ENCODE results near the gene SH3GL1.
"Not testable (repeated sequence)": the region's sequence is repeated elsewhere in the genome, so short reads cannot be mapped to it uniquely, and the experiment has no call there.

Gene SH3GL1

DNA sequence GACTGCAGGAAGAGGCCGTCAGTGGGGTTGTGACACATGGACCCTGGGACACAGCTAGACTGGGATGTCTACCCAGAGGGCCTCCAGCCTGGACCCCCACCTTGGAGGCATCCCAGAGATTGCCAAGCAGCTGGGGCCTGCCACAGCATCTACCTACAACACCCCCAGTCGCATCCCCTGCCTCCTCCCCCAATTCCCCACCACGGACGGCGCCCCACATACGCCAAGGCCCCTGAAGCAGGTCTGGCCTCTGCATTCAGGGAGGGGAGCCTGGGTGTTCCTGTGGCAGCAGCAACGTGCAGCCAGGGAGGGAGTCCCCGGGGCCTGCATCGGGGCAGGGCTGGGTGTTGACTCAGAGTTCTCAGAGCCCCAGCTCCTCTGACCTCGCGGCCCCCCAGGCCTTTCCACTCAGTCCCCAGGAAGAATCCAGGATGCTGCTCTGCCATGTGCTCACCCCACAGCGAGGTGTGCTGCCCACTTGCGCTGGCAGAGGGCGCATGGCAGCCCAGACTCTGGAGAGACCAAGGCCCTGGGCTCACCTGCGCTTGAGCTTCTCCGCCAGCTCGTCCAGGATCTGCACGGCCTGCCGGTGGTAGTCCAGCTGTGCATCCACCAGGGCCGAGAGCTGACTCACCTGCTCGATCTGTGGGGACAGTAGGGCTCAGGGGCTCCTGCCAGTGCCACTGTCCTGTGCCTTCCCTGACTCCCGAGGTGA lies 37.4 kb downstream of the SH3GL1 start:
- DNase-seq = no peak

DNA sequence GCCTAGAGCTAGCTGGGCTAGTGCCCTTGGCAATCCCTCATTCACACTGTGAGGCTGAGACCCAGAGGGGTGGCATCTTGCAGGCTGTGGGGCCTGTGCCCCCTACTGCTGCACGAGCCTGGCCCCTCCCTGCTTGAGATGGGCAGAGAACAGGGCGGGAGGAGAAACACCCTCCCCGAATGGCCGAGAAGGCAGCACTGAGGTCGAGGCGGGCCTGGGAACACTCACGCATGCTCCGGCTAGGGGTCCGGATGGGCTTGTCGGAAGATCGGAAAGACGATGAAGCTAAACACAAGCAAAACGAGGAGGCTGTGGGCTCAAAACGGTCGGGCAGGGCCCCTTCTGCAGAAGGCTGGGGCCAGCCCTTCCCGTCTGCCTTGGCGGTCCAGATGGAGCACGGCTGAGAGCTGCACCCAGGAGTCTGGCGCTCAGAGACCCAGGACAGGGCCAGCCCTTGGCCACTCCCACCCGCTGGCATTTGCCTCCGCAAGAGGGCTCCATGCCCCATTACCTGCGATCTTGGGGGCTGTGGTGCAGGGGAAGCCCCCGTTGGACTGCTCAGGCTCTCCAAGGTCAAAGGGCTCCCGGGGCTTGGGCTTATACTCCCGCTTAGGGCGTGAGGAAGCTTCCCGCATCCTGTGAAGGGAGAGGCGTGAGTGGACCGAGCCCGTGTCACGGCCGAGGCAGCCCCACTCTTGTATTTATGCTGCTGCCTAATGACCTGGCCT lies 38.1 kb downstream of the SH3GL1 start:
- no peak for DNase-seq

DNA sequence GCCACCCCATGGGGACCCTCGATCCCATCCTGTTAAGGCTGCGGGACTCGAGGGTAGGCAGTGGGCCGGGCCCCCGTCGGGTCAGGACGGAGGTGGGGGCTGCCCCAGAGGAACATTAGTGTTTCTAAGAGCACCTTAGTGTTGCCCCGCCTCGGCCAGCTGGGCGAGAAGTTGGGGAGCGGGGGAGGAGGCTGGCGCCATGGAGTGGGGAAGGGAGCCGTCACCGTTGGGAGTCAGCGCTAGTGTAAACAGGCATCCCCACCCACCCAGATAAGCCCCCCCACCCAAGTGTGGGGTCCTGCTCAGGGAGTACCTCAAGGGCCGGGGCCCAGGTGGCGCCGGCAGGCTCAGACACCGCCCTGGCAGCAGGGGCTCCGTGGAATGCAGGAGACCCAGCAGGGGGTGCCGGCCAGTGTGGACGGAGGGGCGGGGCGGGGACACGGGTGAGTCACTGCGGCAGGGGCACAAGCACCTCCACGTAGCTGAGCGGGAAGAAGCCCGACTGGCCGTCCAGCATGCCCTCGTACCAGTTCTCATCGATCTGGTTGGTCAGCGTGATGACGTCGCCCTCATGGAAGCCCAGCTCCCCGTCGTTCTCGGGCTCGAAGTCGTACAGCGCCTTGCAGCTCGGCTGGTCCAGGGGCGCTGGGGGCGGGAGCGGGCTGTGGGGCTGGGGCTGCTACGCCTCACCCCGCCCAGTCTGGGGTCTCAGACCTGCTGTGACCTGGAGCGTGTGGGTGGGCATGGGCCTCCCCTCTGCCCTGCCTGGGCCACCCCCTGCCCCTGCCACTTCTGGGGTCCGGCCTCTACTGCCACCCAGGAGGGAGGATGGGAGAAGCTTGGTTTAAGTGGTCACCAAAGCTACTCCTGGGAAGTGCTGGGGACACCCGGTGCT lies 38.9 kb downstream of the SH3GL1 start:
- no peak for DNase-seq

GRCh38 chr19:4360641-4361151 lies 39.7 kb downstream of the SH3GL1 start:
- no peak for DNase-seq

GRCh38 chr19:4360081-4360569 lies 40.2 kb downstream of the SH3GL1 start:
- DNase-seq = no peak

DNA sequence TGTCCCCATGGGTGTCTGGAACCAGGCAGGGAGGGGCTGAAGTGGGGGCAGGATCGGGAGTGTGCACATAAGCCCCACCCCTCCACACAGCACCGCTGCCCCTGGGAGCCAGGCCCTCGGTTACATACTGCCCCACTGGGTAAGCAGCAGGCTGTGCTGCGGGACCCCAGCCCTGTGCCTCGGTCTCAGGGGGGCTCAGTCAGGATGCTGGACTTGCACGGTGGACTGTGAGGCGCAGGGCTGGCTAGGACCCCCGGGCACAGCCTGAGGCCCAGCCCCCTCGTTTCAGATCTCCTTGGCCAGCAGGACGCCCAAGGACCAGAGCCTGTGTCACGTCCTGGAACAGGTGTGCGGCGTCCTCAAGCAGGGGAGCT lies 40.7 kb downstream of the SH3GL1 start:
- DNase-seq = no peak

- DNase-seq = no peak
Observed at GRCh38 chr19:4358709-4359626, 41.4 kb downstream of the SH3GL1 start.

DNA sequence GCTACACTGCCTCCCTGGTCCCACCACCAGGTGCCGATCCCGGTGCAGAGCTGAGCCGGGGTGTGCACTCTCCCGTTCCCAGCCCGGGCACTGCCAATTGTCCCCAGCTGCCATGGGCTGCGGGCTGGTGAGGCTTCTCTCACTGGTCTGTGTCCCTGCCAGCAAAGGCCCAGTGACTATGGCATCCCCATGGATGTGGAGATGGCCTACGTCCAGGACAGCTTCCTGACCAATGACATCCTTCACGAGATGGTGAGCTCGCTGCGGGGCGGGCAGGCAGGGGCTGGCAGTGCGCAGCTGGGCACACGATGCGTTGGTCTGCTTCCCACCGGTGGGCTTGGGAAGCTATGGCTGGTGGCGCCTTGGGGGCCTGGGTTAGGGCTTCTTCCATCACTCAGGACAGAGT lies 42.4 kb downstream of the SH3GL1 start:
- no peak for DNase-seq

DNA sequence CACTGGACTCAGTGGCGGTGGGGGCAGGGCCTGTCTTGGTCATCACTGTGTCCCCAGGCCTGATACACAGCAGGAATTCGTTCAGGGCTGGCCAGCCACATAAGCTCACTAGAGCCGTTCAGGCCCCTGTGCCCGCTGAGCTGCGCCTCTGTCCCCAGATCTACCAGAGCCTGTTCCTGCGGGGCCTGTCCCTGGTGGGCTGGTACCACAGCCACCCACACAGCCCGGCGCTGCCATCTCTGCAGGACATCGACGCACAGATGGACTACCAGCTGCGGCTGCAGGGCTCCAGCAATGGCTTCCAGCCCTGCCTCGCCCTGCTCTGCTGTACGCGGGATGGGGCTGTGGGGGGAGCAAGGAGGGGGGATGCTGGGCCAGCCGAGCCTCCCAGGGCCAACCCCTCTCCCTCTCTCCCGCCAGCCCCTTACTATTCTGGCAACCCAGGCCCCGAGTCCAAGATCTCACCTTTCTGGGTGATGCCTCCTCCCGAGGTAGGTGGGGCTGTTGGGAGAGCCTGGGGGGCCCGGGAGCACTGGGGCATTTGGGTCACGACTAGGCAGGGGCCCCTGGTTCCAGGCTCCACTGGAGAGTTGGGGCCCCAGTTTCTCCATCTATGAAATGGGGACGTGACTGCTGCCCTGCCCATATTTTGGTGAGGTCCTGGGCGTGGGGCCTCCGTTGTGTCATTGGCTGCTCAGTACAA lies 43.1 kb downstream of the SH3GL1 start:
- no peak for DNase-seq

- DNase-seq = no peak
Observed at GRCh38 chr19:4354897-4355296, 45.5 kb downstream of the SH3GL1 start.

- DNase-seq = no peak
Observed at GRCh38 chr19:4354282-4354681, 46.1 kb downstream of the SH3GL1 start.

GRCh38 chr19:4352701-4353121 lies 47.6 kb downstream of the SH3GL1 start:
- no peak for DNase-seq

DNA sequence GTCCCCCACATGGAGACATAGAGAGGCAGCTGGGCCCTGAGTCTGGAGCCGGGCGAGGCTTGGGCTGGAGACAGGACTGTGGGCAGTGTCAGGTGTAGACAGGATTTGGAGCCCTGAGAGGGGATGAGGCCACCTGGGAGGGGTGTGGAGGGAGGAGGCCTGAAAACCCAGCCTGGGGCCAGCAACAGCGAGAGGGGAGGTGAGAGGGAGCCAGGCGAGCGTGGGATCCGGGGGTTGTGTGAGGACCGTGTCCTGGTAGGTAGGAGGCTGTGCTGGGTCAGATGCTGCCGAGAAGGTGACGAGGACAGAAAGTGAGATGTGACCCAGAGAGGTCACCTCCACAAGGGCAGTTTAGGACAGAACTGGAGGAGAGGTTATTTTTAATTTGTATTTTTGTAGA lies 49.6 kb downstream of the SH3GL1 start:
- no peak for DNase-seq

DNA sequence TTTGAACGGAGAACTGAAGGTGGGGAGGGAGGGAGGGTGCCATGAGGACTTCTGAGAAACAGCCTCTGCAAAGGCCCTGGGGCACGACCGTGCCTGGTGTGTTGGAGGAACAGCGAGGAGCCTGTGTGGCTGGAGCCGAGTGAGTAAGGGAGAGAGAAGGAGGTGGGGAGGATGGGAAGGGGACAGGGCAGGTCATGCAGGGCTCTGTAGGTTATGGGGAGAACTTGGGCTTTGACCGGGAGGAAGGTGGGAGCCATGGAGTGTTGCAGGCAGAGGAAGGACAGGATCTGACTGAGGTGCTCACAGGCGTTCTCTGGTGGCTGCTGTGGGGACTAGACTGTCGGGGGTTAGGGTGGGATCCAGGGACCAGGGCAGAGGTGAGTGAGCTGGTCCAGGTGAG lies 50.2 kb downstream of the SH3GL1 start:
- no peak for DNase-seq

DNA sequence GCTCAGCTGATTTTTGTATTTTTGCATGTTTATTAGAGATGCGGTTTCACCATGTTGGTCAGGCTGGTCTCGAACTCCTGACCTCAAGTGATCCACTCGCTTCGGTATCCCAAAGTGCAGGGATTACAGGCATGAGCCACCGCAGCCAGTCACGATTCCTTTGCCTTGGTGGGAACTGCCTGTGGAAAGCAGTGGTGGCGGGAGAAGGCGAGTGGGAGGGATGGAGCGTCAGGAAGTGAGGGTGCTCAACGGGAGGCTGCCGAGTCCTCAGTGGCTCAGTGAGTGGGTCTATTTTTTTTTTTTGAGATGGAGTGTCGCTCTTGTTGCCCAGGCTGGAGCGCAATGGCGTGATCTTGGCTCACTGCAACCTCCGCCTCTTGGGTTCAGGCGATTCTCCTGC lies 51.1 kb downstream of the SH3GL1 start:
- not testable (repeated sequence) for DNase-seq

DNA sequence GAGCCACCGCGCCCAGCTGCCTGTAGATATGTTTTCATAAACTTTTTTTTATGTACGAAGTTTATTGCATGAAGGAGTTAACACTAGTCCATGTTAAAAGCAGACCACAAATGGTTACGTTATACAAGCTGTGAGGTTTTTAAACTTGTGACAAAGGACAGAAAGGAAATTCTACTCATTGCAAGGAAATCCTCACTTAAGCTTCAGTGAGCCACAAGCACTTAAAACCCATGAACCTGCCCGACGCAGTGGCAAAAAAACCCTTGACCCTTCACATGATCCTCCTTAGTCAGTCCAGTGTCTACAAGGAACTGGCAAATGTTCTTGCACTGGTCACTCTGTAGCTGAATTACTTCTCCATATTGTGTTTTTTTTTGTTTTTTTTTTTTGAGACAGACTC lies 52.8 kb downstream of the SH3GL1 start:
- no peak for DNase-seq

GRCh38 chr19:4346020-4346383 lies 54.3 kb downstream of the SH3GL1 start:
- DNase-seq = no peak

DNA sequence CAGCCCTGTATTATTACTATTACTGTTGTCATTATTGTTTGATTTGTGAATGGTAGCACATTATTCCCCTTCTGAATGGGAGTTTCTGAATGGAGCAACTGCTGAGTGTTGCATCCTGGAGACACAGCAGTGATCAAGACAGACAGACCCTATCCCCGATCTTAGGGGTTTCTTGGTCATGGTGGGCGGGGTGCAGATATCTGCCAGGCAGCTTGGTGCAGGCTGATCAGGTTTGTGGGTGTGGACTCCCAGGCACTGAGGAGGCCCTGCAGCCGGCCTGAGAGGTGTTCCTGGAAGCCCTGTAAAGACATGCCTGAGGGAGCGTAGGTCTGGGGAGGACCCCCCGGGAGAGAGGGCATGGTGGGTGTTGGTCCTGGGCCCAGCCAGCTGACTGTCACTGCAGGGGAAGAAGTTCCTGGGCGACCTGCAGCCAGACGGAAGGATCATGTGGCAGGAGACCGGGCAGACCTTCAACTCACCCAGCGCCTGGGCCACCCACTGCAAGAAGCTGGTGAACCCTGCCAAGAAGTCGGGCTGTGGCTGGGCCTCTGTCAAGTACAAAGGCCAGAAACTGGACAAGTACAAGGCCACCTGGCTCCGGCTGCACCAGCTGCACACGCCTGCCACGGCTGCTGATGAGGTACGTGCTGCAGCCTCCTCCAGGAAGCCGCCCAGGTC lies 54.9 kb downstream of the SH3GL1 start:
- no peak for DNase-seq

DNA sequence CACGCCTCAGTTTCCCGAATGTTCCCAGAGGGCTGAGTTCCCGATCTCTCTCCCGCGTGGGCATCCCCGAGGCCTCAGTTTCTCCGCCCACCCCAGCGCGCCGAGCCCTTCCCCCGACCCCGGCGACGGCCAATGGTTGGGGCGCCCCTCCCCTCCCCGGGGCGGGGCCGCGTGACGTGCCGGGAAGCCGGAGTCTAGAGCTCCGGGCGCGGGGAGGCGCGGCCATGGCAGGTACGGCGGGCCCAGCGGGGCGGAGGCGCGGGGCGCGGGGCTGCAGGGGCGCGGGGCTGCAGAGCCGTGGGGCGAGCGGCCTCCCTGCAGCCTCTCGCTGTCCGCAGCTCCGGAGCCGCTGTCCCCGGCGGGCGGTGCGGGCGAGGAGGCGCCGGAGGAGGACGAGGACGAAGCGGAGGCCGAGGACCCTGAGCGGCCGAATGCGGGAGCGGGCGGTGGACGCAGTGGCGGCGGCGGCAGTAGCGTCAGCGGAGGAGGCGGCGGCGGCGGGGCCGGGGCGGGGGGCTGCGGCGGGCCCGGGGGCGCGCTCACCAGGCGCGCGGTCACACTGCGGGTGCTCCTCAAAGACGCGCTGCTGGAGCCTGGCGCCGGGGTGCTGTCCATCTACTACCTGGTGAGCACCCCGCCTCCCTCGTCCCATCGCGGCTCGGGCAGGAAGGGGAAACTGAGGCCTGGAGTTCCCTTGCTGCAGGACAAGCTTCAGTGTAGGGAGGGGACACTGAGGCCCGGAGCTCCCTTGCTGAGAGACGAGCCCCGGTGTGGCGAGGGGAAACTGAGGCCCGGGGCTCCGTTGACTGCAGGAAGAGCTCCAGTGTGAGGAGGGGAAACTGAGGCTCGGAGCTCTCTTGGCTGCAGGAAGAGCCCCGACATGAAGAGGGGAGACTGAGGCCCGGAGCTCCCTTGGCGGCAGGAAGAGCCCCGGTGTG lies 56.7 kb downstream of the SH3GL1 start, which contains the start of gene MPND:
Gene MPND (plus strand): TSS at position 193 of the 938 bp plus-strand sequence. CDS start 32 bp downstream, at position 225.
- no peak for DNase-seq
